ENCODE measurements around the gene CD40. TPM values are rescaled to one million over a fixed set of nuclear protein-coding genes. Genes with fewer than 3 reads are reported as not detected.

The CD40 gene
- total and polyA plus RNA-seq, 2 of the 4 experiments (the other 2 are of a cell fraction): 0.36 to 0.92 TPM

DNA sequence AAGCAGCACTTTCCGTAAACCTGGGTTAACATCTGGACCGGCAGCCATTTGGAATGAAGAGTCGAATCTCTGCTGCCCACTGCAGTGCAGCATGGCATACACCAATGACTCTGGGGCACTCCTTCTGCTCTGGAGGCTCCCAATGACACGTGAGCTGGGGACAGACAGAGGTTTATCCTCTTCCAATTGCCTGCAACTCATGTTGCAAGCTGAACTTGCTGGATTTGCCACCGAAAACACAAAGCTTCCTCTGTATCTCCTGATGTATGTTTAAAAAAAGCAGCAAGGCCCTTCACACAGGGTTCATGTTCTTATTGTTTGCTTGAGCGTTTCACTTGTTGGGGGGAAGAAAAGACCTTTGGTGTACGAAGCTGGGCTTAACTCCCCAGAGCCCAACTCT is 39.2 kb upstream of the CD40 start:
- no peak overlapping the region for H2BK20ac ChIP-seq (ENCODE audit: low read depth, low read length)
- H3K79me1 ChIP-seq (ENCODE audit: low read depth in 1 of 2, low read length in 2 of 2): peaks cover 37 to 58% of the 10 kb centered on the region in 2 experiments
- no peak overlapping the region for H4K8ac ChIP-seq (ENCODE audit: low read depth in 2 of 2, low read length in 2 of 2)
- BruUV-seq (replicated peaks): no TSS peak
- ChIA-PET POLR2A (ENCODE audit: unreplicated experiment) (no interaction called here), CTCF (no interaction called here)
- intact Hi-C loops (cut with micrococcal nuclease): no loop called here
- no peak overlapping the region for H2BK15ac ChIP-seq (ENCODE audit: low read depth, low read length)
- no peak overlapping the region for H2AFZ ChIP-seq (replicated peaks; ENCODE audit: low read length, poor library complexity)
- H3K36me3 ChIP-seq (ENCODE audit: control insufficient read depth, insufficient read depth, low read length): peaks cover 20% of the 10 kb centered on the region
- 93% methylated on average over 4 of the region's 7 CpGs; no CpG with 5 or more reads in 1 of the 2 experiments for WGBS, 2 experiments (ENCODE audit: extremely low coverage in 2 of 2, insufficient read length in 1 of 2)
- dilution Hi-C loops (cut with HindIII; ENCODE audit: low sequenced_read_pairs, unreplicated experiment): no loop called here
- H3K27me3 ChIP-seq (ENCODE audit: control insufficient read depth, insufficient read depth, low read length): no peaks in the 10 kb centered on the region
- no peaks in the 10 kb centered on the region for H3K9me3 ChIP-seq (ENCODE audit: control insufficient read depth, insufficient read depth, low read length)
- H3K4ac ChIP-seq (ENCODE audit: low read depth, low read length): no peak overlapping the region
- no peak overlapping the region for H3K18ac ChIP-seq (ENCODE audit: low read depth, low read length)
- H3K4me1 ChIP-seq (ENCODE audit: control insufficient read depth, insufficient read depth, low read length): no peaks in the 10 kb centered on the region
- DNase-seq: no peak
- in situ Hi-C loops (cut with MboI; ENCODE audit: low sequenced_read_pairs): no loop called here
- no peak overlapping the region for H2AK5ac ChIP-seq (ENCODE audit: low read depth, low read length)
- H2AK9ac ChIP-seq (replicated peaks; ENCODE audit: low read depth, low read length, poor library complexity): no peak overlapping the region
- H3K9ac ChIP-seq (ENCODE audit: low read depth, low read length): no peak overlapping the region
- no peak overlapping the region for H4K91ac ChIP-seq (ENCODE audit: insufficient read depth, low read depth, low read length)
- H2BK120ac ChIP-seq (ENCODE audit: low read depth, low read length): no peak overlapping the region
- TF ChIP-seq NFE2L2 (IDR thresholded peaks at IDR 0.05; ENCODE audit: low read depth, low read length) (no peak), RAD21 (IDR thresholded peaks at IDR 0.05; ENCODE audit: low read length) (no peak), CHD1 (IDR thresholded peaks at IDR 0.05; ENCODE audit: low read depth, low read length) (no peak), MAZ (IDR thresholded peaks at IDR 0.05; ENCODE audit: borderline replicate concordance, low read depth, low read length) (no peak), FOS (IDR thresholded peaks at IDR 0.05; ENCODE audit: low read depth, low read length) (no peak), MXI1 (IDR thresholded peaks at IDR 0.05; ENCODE audit: borderline replicate concordance, low read depth, low read length) (no peak), BHLHE40 (IDR thresholded peaks at IDR 0.05; ENCODE audit: low read depth, low read length) (no peak), CEBPB (IDR thresholded peaks at IDR 0.05; ENCODE audit: low read depth, low read length) (no peak), POLR2A (IDR thresholded peaks at IDR 0.05; ENCODE audit: low read depth, low read length) (no peak), SMC3 (IDR thresholded peaks at IDR 0.05; ENCODE audit: low read depth, low read length) (no peak), RCOR1 (IDR thresholded peaks at IDR 0.05; ENCODE audit: insufficient replicate concordance, low read length) (no peak)
- TF ChIP-seq, protein P1, sequence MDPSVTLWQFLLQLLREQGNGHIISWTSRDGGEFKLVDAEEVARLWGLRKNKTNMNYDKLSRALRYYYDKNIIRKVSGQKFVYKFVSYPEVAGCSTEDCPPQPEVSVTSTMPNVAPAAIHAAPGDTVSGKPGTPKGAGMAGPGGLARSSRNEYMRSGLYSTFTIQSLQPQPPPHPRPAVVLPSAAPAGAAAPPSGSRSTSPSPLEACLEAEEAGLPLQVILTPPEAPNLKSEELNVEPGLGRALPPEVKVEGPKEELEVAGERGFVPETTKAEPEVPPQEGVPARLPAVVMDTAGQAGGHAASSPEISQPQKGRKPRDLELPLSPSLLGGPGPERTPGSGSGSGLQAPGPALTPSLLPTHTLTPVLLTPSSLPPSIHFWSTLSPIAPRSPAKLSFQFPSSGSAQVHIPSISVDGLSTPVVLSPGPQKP (IDR thresholded peaks at IDR 0.05; ENCODE audit: borderline replicate concordance, low read depth, low read length): no peak
- TF ChIP-seq, protein P2, sequence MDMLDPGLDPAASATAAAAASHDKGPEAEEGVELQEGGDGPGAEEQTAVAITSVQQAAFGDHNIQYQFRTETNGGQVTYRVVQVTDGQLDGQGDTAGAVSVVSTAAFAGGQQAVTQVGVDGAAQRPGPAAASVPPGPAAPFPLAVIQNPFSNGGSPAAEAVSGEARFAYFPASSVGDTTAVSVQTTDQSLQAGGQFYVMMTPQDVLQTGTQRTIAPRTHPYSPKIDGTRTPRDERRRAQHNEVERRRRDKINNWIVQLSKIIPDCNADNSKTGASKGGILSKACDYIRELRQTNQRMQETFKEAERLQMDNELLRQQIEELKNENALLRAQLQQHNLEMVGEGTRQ (IDR thresholded peaks at IDR 0.05; ENCODE audit: low read depth, low read length): no peak
- TF ChIP-seq, protein P3, sequence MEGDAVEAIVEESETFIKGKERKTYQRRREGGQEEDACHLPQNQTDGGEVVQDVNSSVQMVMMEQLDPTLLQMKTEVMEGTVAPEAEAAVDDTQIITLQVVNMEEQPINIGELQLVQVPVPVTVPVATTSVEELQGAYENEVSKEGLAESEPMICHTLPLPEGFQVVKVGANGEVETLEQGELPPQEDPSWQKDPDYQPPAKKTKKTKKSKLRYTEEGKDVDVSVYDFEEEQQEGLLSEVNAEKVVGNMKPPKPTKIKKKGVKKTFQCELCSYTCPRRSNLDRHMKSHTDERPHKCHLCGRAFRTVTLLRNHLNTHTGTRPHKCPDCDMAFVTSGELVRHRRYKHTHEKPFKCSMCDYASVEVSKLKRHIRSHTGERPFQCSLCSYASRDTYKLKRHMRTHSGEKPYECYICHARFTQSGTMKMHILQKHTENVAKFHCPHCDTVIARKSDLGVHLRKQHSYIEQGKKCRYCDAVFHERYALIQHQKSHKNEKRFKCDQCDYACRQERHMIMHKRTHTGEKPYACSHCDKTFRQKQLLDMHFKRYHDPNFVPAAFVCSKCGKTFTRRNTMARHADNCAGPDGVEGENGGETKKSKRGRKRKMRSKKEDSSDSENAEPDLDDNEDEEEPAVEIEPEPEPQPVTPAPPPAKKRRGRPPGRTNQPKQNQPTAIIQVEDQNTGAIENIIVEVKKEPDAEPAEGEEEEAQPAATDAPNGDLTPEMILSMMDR (conservative IDR thresholded peaks at IDR 0.05; ENCODE audit: low read depth, low read length): no peak
- no peak overlapping the region for H4K5ac ChIP-seq (ENCODE audit: low read depth, low read length)
- H3K14ac ChIP-seq (replicated peaks; ENCODE audit: low read depth, low read length): no peak overlapping the region
- H4K20me1 ChIP-seq (ENCODE audit: insufficient read depth, low read length): peaks cover 47% of the 10 kb centered on the region
- no peak for ATAC-seq (ENCODE audit: low read depth)
- no peak overlapping the region for H2BK5ac ChIP-seq (ENCODE audit: low read depth, low read length, poor library complexity, severe bottlenecking)
- H3K27ac ChIP-seq (ENCODE audit: insufficient read depth, low read length): no peak overlapping the region
- H3K56ac ChIP-seq (ENCODE audit: extremely low read depth, insufficient read depth, low read length): no peak overlapping the region
- no peak overlapping the region for H3K4me2 ChIP-seq (ENCODE audit: low read depth, low read length)
- H3K23ac ChIP-seq (ENCODE audit: low read depth, low read length): no peak overlapping the region
- no peak overlapping the region for H3K4me3 ChIP-seq (ENCODE audit: insufficient read depth, low read depth, low read length)
- H3K9me1 ChIP-seq (ENCODE audit: insufficient read depth, low read length): peaks cover 13% of the 10 kb centered on the region; the same call in 1 of the 2 replicates

Data from IMR-90 (cell line).